ENCODE data around the gene TPSAB1.
"Not testable (repeated sequence)": the region's sequence is repeated elsewhere in the genome, so short reads cannot be mapped to it uniquely, and the experiment has no call there.

The TPSAB1 gene

DNA sequence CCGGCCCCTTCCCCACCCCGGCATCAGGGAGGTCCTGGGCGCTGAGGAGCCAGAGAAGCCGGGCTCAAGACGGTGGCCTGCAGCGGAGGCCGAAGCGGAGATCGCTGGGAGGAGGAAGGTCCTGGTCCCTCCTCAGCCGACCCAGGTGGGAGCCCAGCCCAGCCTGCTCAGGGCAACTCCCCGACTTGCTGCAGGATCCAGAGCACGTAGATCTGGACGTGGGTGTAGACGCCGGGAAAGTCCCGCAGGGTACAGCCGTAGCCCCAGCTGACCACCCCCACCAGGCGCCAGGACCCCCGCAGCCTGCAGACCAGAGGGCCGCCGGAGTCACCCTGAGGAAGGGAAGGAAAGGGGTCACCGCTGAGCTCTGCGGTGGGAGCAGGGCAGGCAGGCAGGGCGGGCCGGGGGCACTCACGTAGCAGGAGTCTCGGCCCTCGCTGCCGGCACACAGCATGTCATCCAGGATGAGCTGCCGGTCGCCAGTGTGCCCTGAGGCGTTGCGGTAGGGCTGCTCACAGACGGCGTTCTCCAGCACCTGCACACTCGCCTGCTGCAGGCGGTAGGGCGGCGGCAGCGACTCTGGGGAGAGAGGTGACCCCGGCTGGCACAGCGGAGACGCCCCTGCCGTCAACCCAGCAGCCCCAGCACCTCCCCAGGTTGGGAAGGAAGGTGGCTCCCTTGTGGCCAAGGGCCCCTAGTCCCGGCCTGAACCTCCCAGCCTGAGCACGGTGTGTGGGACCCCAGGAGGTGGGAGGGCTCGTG is 20.8 kb downstream of the TPSAB1 start:
- FAIRE-seq (no peak), DNase-seq (ENCODE audit: extremely low spot score, insufficient read length, low read depth) (no peak)

GRCh38 chr16:1262210-1262845 is 21.8 kb downstream of the TPSAB1 start:
- FAIRE-seq = no peak
- DNase-seq (ENCODE audit: extremely low spot score, insufficient read length, low read depth) = no peak

GRCh38 chr16:1262846-1263221 is 22.3 kb downstream of the TPSAB1 start:
- DNase-seq (ENCODE audit: extremely low spot score, insufficient read length, low read depth) (no peak), FAIRE-seq (no peak)

DNA sequence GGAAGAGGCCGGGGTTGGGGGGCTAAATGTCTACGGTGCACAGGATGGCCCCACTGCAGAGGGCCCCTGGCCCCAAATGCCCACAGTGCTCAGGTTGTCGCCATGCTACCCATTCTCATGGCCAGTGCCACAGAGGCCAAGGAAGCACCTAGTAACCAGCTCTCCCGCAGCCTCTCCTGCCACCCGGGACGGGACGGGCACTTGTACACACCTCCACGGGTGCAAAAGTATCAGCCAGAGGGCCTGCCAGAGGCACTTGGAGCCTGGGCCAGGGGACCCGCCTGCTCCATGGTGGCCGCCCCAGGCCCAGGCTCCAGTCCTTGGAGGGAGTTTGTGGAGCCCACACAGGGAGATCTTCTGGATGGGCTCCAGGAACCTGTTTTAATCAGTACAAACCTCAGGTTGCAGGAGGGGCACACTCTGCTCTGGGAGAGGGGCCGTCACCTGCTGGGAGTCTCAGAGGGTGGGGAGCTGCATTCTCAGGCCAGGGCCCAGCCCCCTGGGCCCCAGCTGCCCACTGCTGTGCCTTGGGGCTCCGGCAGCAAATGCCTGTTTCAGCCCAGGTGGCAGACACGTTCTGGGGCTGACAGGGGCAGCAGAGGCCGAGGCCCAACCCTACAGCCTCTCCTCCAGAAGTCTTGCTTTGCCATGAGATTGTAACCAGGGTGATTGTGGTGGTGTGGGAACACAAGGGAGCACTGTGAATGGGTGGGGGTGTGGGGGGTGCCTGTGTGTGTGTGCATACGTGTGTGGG is 23.3 kb downstream of the TPSAB1 start:
- no peak for FAIRE-seq

GRCh38 chr16:1264345-1265089 is 24.0 kb downstream of the TPSAB1 start:
- no peak for DNase-seq (ENCODE audit: extremely low spot score, insufficient read length, low read depth)
- no peak for FAIRE-seq

More for the DNA sequence above, 23.3 kb downstream of the TPSAB1 start:
- no peak for DNase-seq (ENCODE audit: extremely low spot score, insufficient read length, low read depth)

DNA sequence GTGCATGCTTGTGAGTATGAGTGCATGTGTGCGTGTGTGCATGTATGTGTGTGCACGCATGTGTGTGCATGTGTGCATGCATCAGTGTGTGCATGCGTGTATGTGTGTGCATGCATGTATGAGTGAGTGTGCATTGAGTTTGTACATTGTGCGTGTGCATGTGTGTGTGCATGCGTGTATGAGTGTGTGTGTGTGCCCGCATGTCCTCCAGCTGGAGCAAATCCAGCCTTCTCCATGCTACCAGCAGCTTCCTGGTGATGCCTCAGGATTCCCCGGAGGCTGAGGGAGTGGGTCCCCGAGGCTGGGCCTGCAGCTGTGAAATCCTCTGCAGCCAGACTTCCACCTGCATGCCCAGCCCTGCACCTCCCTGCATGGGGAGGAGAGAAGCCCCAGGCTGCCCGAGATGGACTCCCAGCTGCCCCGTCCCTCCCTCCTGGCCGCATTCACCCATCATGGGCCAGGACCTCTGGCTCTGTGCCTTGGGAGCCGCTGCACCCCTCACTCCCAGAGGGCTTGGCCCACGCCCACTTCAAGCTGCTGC is 24.7 kb downstream of the TPSAB1 start:
- FAIRE-seq (no peak), DNase-seq (ENCODE audit: extremely low spot score, insufficient read length, low read depth) (no peak)

- DNase-seq (ENCODE audit: extremely low spot score, insufficient read length, low read depth) (no peak), FAIRE-seq (no peak)
These were observed 25.3 kb downstream of the TPSAB1 start for GRCh38 chr16:1265826-1266225.

DNA sequence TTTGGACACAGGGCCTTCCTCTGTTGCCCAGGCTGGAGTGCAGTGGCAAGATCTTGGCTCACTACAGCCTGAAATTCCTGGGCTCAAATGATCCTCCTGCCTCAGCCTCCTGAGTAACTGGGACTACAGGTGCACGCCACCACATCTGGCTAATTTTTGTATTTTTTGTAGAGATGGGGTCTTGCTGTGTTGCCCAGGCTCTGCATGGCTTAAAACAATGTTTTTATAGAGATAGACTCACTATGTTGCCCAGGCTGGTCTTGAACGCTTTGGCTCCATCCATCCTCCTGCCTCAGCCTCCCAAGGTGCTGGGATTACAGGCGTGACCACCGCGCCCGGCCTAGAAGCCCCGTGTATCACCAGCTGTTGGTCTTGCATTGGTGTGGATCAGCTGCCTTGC is 28.9 kb downstream of the TPSAB1 start:
- not testable (repeated sequence) for FAIRE-seq

GRCh38 chr16:1271380-1271723 is 30.8 kb downstream of the TPSAB1 start:
- FAIRE-seq = no peak

More for the DNA sequence above, 28.9 kb downstream of the TPSAB1 start:
- not testable (repeated sequence) for DNase-seq (ENCODE audit: extremely low spot score, insufficient read length, low read depth)

GRCh38 chr16:1271724-1272413 is 31.4 kb downstream of the TPSAB1 start:
- DNase-seq (ENCODE audit: extremely low spot score, insufficient read length, low read depth); FAIRE-seq: not testable (repeated sequence)

More at GRCh38 chr16:1271380-1271723, 30.8 kb downstream of the TPSAB1 start:
- no peak for DNase-seq (ENCODE audit: extremely low spot score, insufficient read length, low read depth)

GRCh38 chr16:1272453-1273198 is 32.1 kb downstream of the TPSAB1 start:
- FAIRE-seq = no peak

GRCh38 chr16:1273816-1274215 is 33.3 kb downstream of the TPSAB1 start:
- FAIRE-seq = no peak
- no peak for DNase-seq (ENCODE audit: extremely low spot score, insufficient read length, low read depth)

More at GRCh38 chr16:1272453-1273198, 32.1 kb downstream of the TPSAB1 start:
- DNase-seq (ENCODE audit: extremely low spot score, insufficient read length, low read depth) = no peak

DNA sequence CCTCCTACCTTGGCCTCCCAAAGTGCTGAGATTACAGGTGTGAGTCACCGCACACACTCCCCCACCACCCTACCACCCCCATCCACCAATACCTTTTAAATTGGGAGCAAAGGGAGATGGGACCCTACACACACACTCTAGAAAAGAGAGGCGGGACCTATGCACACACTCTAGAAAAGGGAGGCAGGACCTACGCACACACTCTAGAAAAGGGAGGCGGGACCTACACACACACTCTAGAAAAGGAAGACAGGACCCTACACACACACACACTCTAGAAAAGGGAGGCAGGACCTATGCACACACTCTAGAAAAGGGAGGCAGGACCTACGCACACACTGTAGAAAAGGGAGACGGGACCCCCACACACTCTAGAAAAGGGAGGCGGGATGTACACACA is 34.3 kb downstream of the TPSAB1 start:
- DNase-seq (ENCODE audit: extremely low spot score, insufficient read length, low read depth) = no peak
- no peak for FAIRE-seq

DNA sequence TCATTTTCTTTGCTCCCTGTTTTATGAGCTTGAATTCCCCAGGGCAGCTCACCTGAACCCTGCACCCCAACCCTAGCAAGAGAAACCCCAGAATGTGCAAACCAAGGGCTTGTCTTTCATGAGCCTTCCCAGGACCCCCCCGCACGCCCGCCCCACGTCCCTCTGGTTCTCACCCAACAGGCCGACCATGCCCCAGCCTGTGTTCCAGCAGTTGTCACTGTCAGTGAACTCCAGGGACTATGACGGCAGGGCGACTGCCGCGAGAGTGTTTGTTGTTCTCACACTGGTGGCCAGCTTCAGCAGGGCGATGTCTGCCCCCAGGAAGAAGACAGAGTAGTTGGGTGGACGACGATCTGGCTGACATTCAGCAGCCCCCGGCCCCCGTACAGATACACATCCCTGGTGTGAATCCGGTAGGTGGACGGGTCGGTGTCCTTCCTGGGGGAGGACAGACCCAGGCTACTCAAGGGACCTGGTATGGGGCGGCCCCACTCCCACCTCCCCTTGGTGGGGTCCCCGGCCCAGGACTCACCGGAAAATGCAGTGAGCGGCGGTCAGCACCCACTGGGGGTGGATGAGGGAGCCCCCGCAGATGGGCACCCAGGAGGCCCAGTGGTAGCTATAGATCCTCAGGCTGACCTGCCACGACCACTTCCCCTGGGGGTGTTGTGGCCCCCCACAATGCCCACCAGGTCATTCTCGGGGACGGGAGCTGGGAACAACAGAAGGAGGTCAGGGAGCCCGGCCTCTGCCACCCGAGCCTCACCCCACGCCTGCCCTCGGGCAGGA is 35.5 kb downstream of the TPSAB1 start:
- FAIRE-seq = no peak
- no peak for DNase-seq (ENCODE audit: extremely low spot score, insufficient read length, low read depth)

GRCh38 chr16:1276580-1276878 is 36.0 kb downstream of the TPSAB1 start:
- FAIRE-seq = no peak
- no peak for DNase-seq (ENCODE audit: extremely low spot score, insufficient read length, low read depth)

GRCh38 chr16:1277151-1277598 is 36.7 kb downstream of the TPSAB1 start:
- DNase-seq (ENCODE audit: extremely low spot score, insufficient read length, low read depth) (no peak), FAIRE-seq (no peak)

GRCh38 chr16:1277617-1278282 is 37.2 kb downstream of the TPSAB1 start:
- DNase-seq (ENCODE audit: extremely low spot score, insufficient read length, low read depth) = no peak
- no peak for FAIRE-seq

DNA sequence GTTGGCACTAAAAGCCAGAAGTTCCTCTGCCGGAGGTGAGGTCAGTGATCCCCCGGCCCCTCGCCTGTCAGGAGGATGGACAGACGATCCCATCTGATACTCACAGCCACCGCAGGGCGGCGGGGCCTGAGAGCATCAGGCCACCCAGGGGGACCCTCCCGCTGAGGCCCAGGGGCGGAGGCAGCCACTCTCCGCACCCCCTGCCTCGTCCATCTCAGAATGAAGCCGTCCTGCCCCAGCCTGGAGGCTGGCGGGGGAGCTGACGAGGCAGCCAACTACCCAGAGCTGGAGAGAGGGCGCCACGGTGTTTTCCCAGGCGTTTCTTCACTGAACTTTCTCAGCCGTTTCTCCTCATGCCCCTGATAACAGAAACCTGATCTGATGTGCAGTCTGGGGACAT is 38.0 kb downstream of the TPSAB1 start:
- FAIRE-seq (no peak), DNase-seq (ENCODE audit: extremely low spot score, insufficient read length, low read depth) (no peak)

Data from GM18507 (cell line).